ENCODE measurements around the gene MEF2C. TPM values are rescaled to one million over a fixed set of nuclear protein-coding genes. Genes with fewer than 3 reads are reported as not detected.

Gene MEF2C
- total RNA-seq, 1 donor from 2014 or later, result 122 TPM

- DNase-seq (ENCODE audit: low read depth in 2 of 2), result peak; percentile 70 to 77
These were observed 192.4 kb downstream of the MEF2C start for GRCh38 chr5:88690409-88691229.

- no peak for DNase-seq (ENCODE audit: low read depth in 2 of 2)
These were observed 193.1 kb downstream of the MEF2C start for GRCh38 chr5:88689668-88690408.

- DNase-seq (ENCODE audit: low read depth in 2 of 2), result no peak
These were observed 193.9 kb downstream of the MEF2C start for GRCh38 chr5:88688984-88689667.

- DNase-seq (ENCODE audit: low read depth in 2 of 2), result no peak
These were observed 194.6 kb downstream of the MEF2C start for GRCh38 chr5:88688156-88688983.

- DNase-seq (ENCODE audit: low read depth in 2 of 2), result no peak
These were observed 195.5 kb downstream of the MEF2C start for GRCh38 chr5:88687373-88687911.

- no peak for DNase-seq (ENCODE audit: low read depth in 2 of 2)
These were observed 196.3 kb downstream of the MEF2C start for GRCh38 chr5:88686726-88687125.

GRCh38 chr5:88685591-88686541, 197.1 kb downstream of the MEF2C start:
- no peak for DNase-seq (ENCODE audit: low read depth in 2 of 2)

GRCh38 chr5:88683506-88684135, 199.4 kb downstream of the MEF2C start:
- DNase-seq (ENCODE audit: low read depth in 2 of 2), result no peak

GRCh38 chr5:88682881-88683361, 200.1 kb downstream of the MEF2C start:
- no peak for DNase-seq (ENCODE audit: low read depth in 2 of 2)

GRCh38 chr5:88682131-88682530, 200.9 kb downstream of the MEF2C start:
- no peak for DNase-seq (ENCODE audit: low read depth in 2 of 2)

- no peak for DNase-seq (ENCODE audit: low read depth in 2 of 2)
These were observed 201.7 kb downstream of the MEF2C start for GRCh38 chr5:88681211-88681803.

- DNase-seq (ENCODE audit: low read depth in 2 of 2), result peak; percentile 55 to 72
These were observed 202.5 kb downstream of the MEF2C start for GRCh38 chr5:88680253-88681132.

GRCh38 chr5:88679638-88680037, 203.3 kb downstream of the MEF2C start:
- no peak for DNase-seq (ENCODE audit: low read depth in 2 of 2)

- no peak for DNase-seq (ENCODE audit: low read depth in 2 of 2)
These were observed 204.1 kb downstream of the MEF2C start for GRCh38 chr5:88678770-88679381.

- no peak for DNase-seq (ENCODE audit: low read depth in 2 of 2)
These were observed 204.8 kb downstream of the MEF2C start for GRCh38 chr5:88677943-88678769.

- no peak for DNase-seq (ENCODE audit: low read depth in 2 of 2)
These were observed 205.5 kb downstream of the MEF2C start for GRCh38 chr5:88677376-88677895.

Data from lung microvascular endothelial cell (primary cell).